HCT116 (cell line): Measurements from ENCODE around the gene PI4K2A. TPM values are rescaled to one million over a fixed set of nuclear protein-coding genes. Genes with fewer than 3 reads are reported as not detected.

Experiments
- ATAC-seq: fragments of 200-7000 bp; cut with Tn5 transposase; 2 replicates; pipeline ENCODE4 v1.9.1; 2020; ENCODE audit warnings: mild to moderate bottlenecking, moderate library complexity
- BruUV-seq: library from RNA; stranded (reverse); fragments of 400-500 nt; replicated peaks from 2 replicates; lab custom pipeline; 2021; lab: Mats Ljungman, UMichigan
- CTCF ChIA-PET: fragments of 300-600 bp; sonication (Branson Sonifier 250); formaldehyde crosslinking; loops from one replicate; lab custom pipeline; 2021; ENCODE audit warnings: antibody characterized with exemption; lab: Charles Lee
- POLR2A ChIA-PET: fragments of 300-600, 350-600 bp; sonication (Branson Sonifier 250); formaldehyde crosslinking; loops from one replicate; lab custom pipeline; 2021; ENCODE audit warnings: antibody characterized with exemption; lab: Charles Lee
- RAD21 ChIA-PET, 2 experiments: fragments of 300-600 bp; sonication (Branson Sonifier 250); formaldehyde crosslinking; loops; one replicate each; lab custom pipeline; 2023; ENCODE audit warnings: low total read pairs in 2 of 2; ENCODE audit not compliant: uncharacterized antibody in 2 of 2, unreplicated experiment in 2 of 2, low non-redundant PET in 1 of 2; lab: Charles Lee
- DNase-seq: peaks from one replicate; pipeline ENCODE4 v3.0.0-alpha.2; 2010; ENCODE audit warnings: low read depth, low spot score
- H2AFZ ChIP-seq: fragments of 200-600 bp; shearing (Covaris generic), sonication (generic); 2 replicates; pipeline ENCODE4 v1.6.1; 2017; ENCODE audit warnings: low read depth, mixed run types, mixed read lengths, antibody characterized with exemption, low read length; ENCODE audit not compliant: poor library complexity, severe bottlenecking
- H3K27ac ChIP-seq: 2 replicates; pipeline ENCODE4 v1.5.1; 2012; ENCODE audit warnings: low read depth, low read length
- H3K27me3 ChIP-seq: fragments of 200-600 bp; sonication (generic); 2 replicates; pipeline ENCODE4 v1.6.1; 2016; ENCODE audit warnings: mixed run types, low read length, mixed read lengths; ENCODE audit not compliant: insufficient read depth
- H3K36me3 ChIP-seq, 2 experiments: fragments of 200-500 bp in 1 of 2; fragments of 200-600 bp in 1 of 2; sonication (Bioruptor generic) in 1 of 2; sonication (generic) in 1 of 2; 2 replicates each; pipeline versions ENCODE4 v1.5.1 to v1.6.1; 2014 to 2016; ENCODE audit warnings: low read length in 2 of 2, inconsistent platforms in 1 of 2, mixed read lengths in 1 of 2, mixed run types in 1 of 2; ENCODE audit not compliant: insufficient read depth in 2 of 2, control insufficient read depth in 1 of 2
- H3K4me1 ChIP-seq, 2 experiments: fragments of 200-600 bp in 1 of 2; sonication (generic) in 1 of 2; 2 replicates each; pipeline versions ENCODE4 v1.5.1 to v1.6.1; 2012 to 2017; ENCODE audit warnings: low read length in 2 of 2, inconsistent platforms in 1 of 2, mild to moderate bottlenecking in 1 of 2, mixed read lengths in 1 of 2, mixed run types in 1 of 2, moderate library complexity in 1 of 2; ENCODE audit not compliant: insufficient read depth in 2 of 2, control insufficient read depth in 1 of 2
- H3K4me2 ChIP-seq: fragments of 200-600 bp; sonication (generic); 2 replicates; pipeline ENCODE4 v1.6.1; 2017; ENCODE audit warnings: mixed run types, low read length, mixed read lengths
- H3K4me3 ChIP-seq, 2 experiments: fragments of 200-600 bp in 1 of 2; sonication (generic) in 1 of 2; replicated peaks in 1 of 2; 2 replicates each; pipeline ENCODE4 v1.5.1; 2011 to 2016; ENCODE audit warnings: low read length in 2 of 2, control low read depth in 1 of 2, low read depth in 1 of 2, mild to moderate bottlenecking in 1 of 2, mixed read lengths in 1 of 2, mixed run types in 1 of 2
- H3K79me2 ChIP-seq: fragments of 200-600 bp; sonication (generic); 2 replicates; pipeline ENCODE4 v1.6.1; 2017; ENCODE audit warnings: mild to moderate bottlenecking, mixed run types, low read length, moderate library complexity, mixed read lengths; ENCODE audit not compliant: insufficient read depth
- H3K9ac ChIP-seq: fragments of 200-600 bp; sonication (generic); 2 replicates; pipeline ENCODE4 v1.6.1; 2016; ENCODE audit warnings: low read length, mixed read lengths
- H3K9me2 ChIP-seq: fragments of 200-600 bp; sonication (generic), shearing (Covaris generic); 2 replicates; pipeline ENCODE4 v1.6.1; 2017; ENCODE audit warnings: mixed run types, mild to moderate bottlenecking, moderate library complexity; ENCODE audit not compliant: insufficient read depth
- H3K9me3 ChIP-seq, 2 experiments: fragments of 200-500 bp in 1 of 2; fragments of 200-600 bp in 1 of 2; sonication (Bioruptor generic) in 1 of 2; sonication (generic) in 1 of 2; 2 replicates each; pipeline ENCODE4 v1.6.1; 2014 to 2017; ENCODE audit warnings: low read length in 2 of 2, mixed read lengths in 2 of 2, inconsistent platforms in 1 of 2, low read depth in 1 of 2, mild to moderate bottlenecking in 1 of 2, mixed run types in 1 of 2, moderate library complexity in 1 of 2; ENCODE audit not compliant: control insufficient read depth in 1 of 2, insufficient read depth in 1 of 2
- H4K20me1 ChIP-seq: fragments of 200-600 bp; sonication (generic), shearing (Covaris generic); 2 replicates; pipeline ENCODE4 v1.6.1; 2017; ENCODE audit warnings: mixed run types, mild to moderate bottlenecking, moderate library complexity; ENCODE audit not compliant: insufficient read depth
- FOSL1 ChIP-seq: IDR thresholded peaks from 2 replicates; pipeline ENCODE4 v1.6.1; 2012; ENCODE audit warnings: low read depth
- SP1 ChIP-seq: IDR thresholded peaks from 2 replicates; pipeline ENCODE4 v1.6.1; 2012; ENCODE audit warnings: low read depth
- intact Hi-C: fragments of 100-400 bp; cut with micrococcal nuclease; formaldehyde crosslinking; loops from 2 replicates; pipeline ENCODE4 v1.10.0; 2022
- total RNA-seq: library from RNA; stranded (reverse); gene quantifications from one replicate; pipeline ENCODE4 v1.2.1, GENCODE V29; 2021; ENCODE audit not compliant: unreplicated experiment
- TF ChIP-seq, protein P1 (sequence below): IDR thresholded peaks from 2 replicates; pipeline ENCODE4 v1.6.1; 2012; ENCODE audit warnings: low read depth

Gene PI4K2A
- total RNA-seq, 1 experiment from 2014 or later, result 20.0 TPM

DNA sequence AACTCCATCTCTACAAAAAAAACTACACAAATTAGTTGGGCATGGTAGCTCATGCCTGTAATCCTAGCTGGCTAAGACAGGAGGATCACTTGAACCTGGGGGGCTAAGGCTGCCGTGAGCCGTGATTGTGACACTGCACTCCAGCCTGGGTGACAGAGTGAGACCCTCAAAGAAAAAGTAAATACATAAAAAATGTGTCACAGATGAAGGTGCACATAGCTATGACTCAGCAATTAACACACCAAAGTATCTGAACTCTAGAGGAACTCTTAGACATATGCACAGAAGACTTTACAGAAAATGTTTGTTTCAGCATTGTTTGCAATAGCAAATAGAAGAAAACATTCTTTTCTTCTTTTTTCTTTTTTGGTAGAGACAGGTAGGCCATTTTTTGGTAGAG is 42.7 kb upstream of the PI4K2A start:
- ATAC-seq, result no peak
- Histone ChIP-seq H4K20me1 (no peaks in the 10 kb centered on the region), H3K27ac (peak overlapping the region; percentile 65), H2AFZ (no peak overlapping the region), H3K9me3 (no peaks in the 10 kb centered on the region), H3K9me2 (no peaks in the 10 kb centered on the region), H3K79me2 (no peaks in the 10 kb centered on the region), H3K9ac (peak overlapping the region; percentile 42), H3K36me3 (no peaks in the 10 kb centered on the region), H3K27me3 (no peaks in the 10 kb centered on the region), H3K4me1 (peaks cover 27 to 37% of the 10 kb centered on the region in 2 experiments), H3K4me2 (peak overlapping the region; percentile 68), H3K4me3 (no peak overlapping the region)
- ChIA-PET RAD21 (no interaction called here), CTCF (interaction anchor here (1.1 to 1.6 kb wide), 3 partner anchors 14 to 26 kb away, joined by 3 to 7 read pairs (median 5); partner anchors contain the start of genes ANKRD2 and HOGA1), POLR2A (no interaction called here)
- intact Hi-C loops, result no loop called here
- TF ChIP-seq FOSL1 (peak; percentile 23; the same call in 1 of the 2 replicates), SP1 (peak; percentile 21; the same call in 1 of the 2 replicates)
- TF ChIP-seq, protein P1, sequence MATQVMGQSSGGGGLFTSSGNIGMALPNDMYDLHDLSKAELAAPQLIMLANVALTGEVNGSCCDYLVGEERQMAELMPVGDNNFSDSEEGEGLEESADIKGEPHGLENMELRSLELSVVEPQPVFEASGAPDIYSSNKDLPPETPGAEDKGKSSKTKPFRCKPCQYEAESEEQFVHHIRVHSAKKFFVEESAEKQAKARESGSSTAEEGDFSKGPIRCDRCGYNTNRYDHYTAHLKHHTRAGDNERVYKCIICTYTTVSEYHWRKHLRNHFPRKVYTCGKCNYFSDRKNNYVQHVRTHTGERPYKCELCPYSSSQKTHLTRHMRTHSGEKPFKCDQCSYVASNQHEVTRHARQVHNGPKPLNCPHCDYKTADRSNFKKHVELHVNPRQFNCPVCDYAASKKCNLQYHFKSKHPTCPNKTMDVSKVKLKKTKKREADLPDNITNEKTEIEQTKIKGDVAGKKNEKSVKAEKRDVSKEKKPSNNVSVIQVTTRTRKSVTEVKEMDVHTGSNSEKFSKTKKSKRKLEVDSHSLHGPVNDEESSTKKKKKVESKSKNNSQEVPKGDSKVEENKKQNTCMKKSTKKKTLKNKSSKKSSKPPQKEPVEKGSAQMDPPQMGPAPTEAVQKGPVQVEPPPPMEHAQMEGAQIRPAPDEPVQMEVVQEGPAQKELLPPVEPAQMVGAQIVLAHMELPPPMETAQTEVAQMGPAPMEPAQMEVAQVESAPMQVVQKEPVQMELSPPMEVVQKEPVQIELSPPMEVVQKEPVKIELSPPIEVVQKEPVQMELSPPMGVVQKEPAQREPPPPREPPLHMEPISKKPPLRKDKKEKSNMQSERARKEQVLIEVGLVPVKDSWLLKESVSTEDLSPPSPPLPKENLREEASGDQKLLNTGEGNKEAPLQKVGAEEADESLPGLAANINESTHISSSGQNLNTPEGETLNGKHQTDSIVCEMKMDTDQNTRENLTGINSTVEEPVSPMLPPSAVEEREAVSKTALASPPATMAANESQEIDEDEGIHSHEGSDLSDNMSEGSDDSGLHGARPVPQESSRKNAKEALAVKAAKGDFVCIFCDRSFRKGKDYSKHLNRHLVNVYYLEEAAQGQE, result no peak
- BruUV-seq, result no TSS peak
- DNase-seq, result no peak
